ENCODE data around the gene SMC1A. TPM values are rescaled to one million over a fixed set of nuclear protein-coding genes. Genes with fewer than 3 reads are reported as not detected.
"Not testable (repeated sequence)": the region's sequence is repeated elsewhere in the genome, so short reads cannot be mapped to it uniquely, and the experiment has no call there.

SMC1A gene
- 100 to 1,000 TPM in 1 of 2 donors, 10 to 100 TPM in 1; 68.4 to 124 TPM for total RNA-seq

- H3K4me3 ChIP-seq, result peak within 1 kb of the TSS; percentile 89
- H3K9ac ChIP-seq (ENCODE audit: low read depth in 2 of 2, low read length in 2 of 2), result peak within 1 kb of the TSS; percentile 75 to 84
- TF ChIP-seq CTCF (IDR thresholded peaks at IDR 0.05), result no peak
- DNase-seq, result peak; percentile 100
- peak within 1 kb of the TSS; percentile 92 for H3K27ac ChIP-seq
- H3K27me3 ChIP-seq, result no peaks in the 10 kb centered on the region
- H3K9me3 ChIP-seq, result no peaks in the 10 kb centered on the region
- intact Hi-C loops (cut with DNase I), result no loop called here
- H3K36me3 ChIP-seq, result no peaks in the 10 kb centered on the region
- peaks cover 11% of the 10 kb centered on the region for H3K4me1 ChIP-seq
Observed at GRCh38 chrX:53422086-53422860, at the start of gene SMC1A. SMC1A (minus strand) TSS chrX:53422654; CDS start chrX:53422600, 54 bp downstream.

- Histone ChIP-seq H3K27me3 (no peaks in the 10 kb centered on the region), H3K27ac (no peak overlapping the region), H3K36me3 (no peaks in the 10 kb centered on the region), H3K4me1 (no peaks in the 10 kb centered on the region), H3K9ac (ENCODE audit: low read depth in 2 of 2, low read length in 2 of 2) (no peak overlapping the region), H3K9me3 (no peaks in the 10 kb centered on the region), H3K4me3 (no peak overlapping the region)
- no peak for DNase-seq
- intact Hi-C loops (cut with DNase I), result no loop called here
- TF ChIP-seq CTCF (IDR thresholded peaks at IDR 0.05), result no peak
Observed at GRCh38 chrX:53471346-53471745, 48.9 kb upstream of the SMC1A start.

- H3K9ac ChIP-seq (ENCODE audit: low read depth in 2 of 2, low read length in 2 of 2); DNase-seq; H3K9me3 ChIP-seq; H3K27ac ChIP-seq; H3K4me1 ChIP-seq; H3K36me3 ChIP-seq; H3K4me3 ChIP-seq; H3K27me3 ChIP-seq; intact Hi-C loops (cut with DNase I): not testable (repeated sequence)
Observed at GRCh38 chrX:53468659-53469058, 46.2 kb upstream of the SMC1A start.

DNA sequence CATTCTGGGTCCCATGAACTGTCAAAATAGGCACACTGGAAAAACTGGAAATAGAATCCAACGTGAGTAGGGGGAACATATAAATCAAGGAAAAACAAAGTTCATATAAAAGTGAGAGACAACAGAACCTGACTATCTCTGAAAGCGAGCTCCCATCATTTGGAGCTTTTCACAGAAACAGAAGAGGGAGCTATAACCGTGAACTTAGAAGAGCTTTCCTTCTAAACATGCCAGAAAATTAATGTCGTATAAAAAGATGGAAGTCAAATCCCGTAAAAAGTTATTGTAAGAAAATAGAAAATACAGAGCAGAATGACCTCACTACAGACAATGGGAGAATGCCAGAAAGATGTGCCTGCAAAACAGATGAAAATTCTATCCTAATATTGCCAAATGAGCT is 35.6 kb upstream of the SMC1A start:
- H3K27ac ChIP-seq, result no peak overlapping the region
- H3K36me3 ChIP-seq, result no peaks in the 10 kb centered on the region
- H3K9ac ChIP-seq (ENCODE audit: low read depth in 2 of 2, low read length in 2 of 2), result no peak overlapping the region
- no peaks in the 10 kb centered on the region for H3K9me3 ChIP-seq
- H3K4me3 ChIP-seq, result no peak overlapping the region
- DNase-seq, result no peak
- no peak for TF ChIP-seq CTCF (IDR thresholded peaks at IDR 0.05)
- intact Hi-C loops (cut with DNase I), result no loop called here
- H3K27me3 ChIP-seq, result peaks cover 5% of the 10 kb centered on the region
- no peaks in the 10 kb centered on the region for H3K4me1 ChIP-seq

- Histone ChIP-seq H3K36me3 (no peaks in the 10 kb centered on the region), H3K9ac (ENCODE audit: low read depth in 2 of 2, low read length in 2 of 2) (no peak overlapping the region), H3K27ac (no peak overlapping the region), H3K27me3 (peaks cover 5% of the 10 kb centered on the region), H3K4me3 (no peak overlapping the region), H3K9me3 (no peaks in the 10 kb centered on the region), H3K4me1 (no peaks in the 10 kb centered on the region)
- intact Hi-C loops (cut with DNase I), result no loop called here
- TF ChIP-seq CTCF (IDR thresholded peaks at IDR 0.05), result no peak
- no peak for DNase-seq
Observed at GRCh38 chrX:53456254-53456653, 33.8 kb upstream of the SMC1A start.

GRCh38 chrX:53452812-53453211 is 30.4 kb upstream of the SMC1A start:
- Histone ChIP-seq H3K4me3 (no peak overlapping the region), H3K9me3 (no peaks in the 10 kb centered on the region), H3K36me3 (no peaks in the 10 kb centered on the region), H3K9ac (ENCODE audit: low read depth in 2 of 2, low read length in 2 of 2) (no peak overlapping the region), H3K27ac (no peak overlapping the region), H3K4me1 (no peaks in the 10 kb centered on the region), H3K27me3 (peaks cover 8% of the 10 kb centered on the region)
- DNase-seq, result no peak
- TF ChIP-seq CTCF (IDR thresholded peaks at IDR 0.05), result no peak
- intact Hi-C loops (cut with DNase I), result no loop called here

Measured in colonic mucosa (tissue), 4 donors.